Tibial nerve (tissue), 4 donors: ENCODE data around the gene VEZF1. TPM values are rescaled to one million over a fixed set of nuclear protein-coding genes. Genes with fewer than 3 reads are reported as not detected.
"Not testable (repeated sequence)": the region's sequence is repeated elsewhere in the genome, so short reads cannot be mapped to it uniquely, and the experiment has no call there.

Source experiments
- DNase-seq, 2 donors: peaks; one replicate each; pipeline ENCODE4 v3.0.0-alpha.2; 2019; ENCODE audit warnings: low spot score in 2 of 2
- H3K27ac ChIP-seq, 4 donors: fragments of 200-600 bp; sonication (generic) in 3 of 4; one replicate each; pipeline ENCODE4 v1.5.1; 2017 to 2019; ENCODE audit warnings: mild to moderate bottlenecking in 1 of 4
- H3K27me3 ChIP-seq, 2 donors: fragments of 200-600 bp; sonication (generic) in 1 of 2; one replicate each; pipeline versions ENCODE4 v1.5.1 to v1.6.0; 2017 to 2019
- H3K36me3 ChIP-seq, 3 donors: fragments of 200-600 bp; sonication (generic); one replicate each; pipeline ENCODE4 v1.5.1; 2018 to 2019
- H3K4me1 ChIP-seq, 4 donors: fragments of 200-600 bp; sonication (generic) in 3 of 4; one replicate each; pipeline ENCODE4 v1.5.1; 2017 to 2019
- H3K4me3 ChIP-seq, 4 donors: fragments of 200-600 bp; sonication (generic) in 3 of 4; one replicate each; pipeline ENCODE4 v1.5.1; 2017 to 2019; ENCODE audit warnings: mild to moderate bottlenecking in 1 of 4, moderate library complexity in 1 of 4
- H3K9me3 ChIP-seq, 4 donors: fragments of 200-600 bp; sonication (generic) in 3 of 4; one replicate each; pipeline ENCODE4 v1.5.1; 2017 to 2019
- EP300 ChIP-seq, 2 donors: sonication (generic); formaldehyde crosslinking; IDR thresholded peaks; one replicate each; pipeline ENCODE4 v1.6.1; 2017; ENCODE audit warnings: antibody characterized with exemption in 2 of 2, mild to moderate bottlenecking in 1 of 2
- POLR2A ChIP-seq, 2 donors: fragments of 450-650 bp; IDR thresholded peaks; one replicate each; pipeline ENCODE4 v1.6.1; 2017; ENCODE audit warnings: antibody characterized with exemption in 2 of 2, mild to moderate bottlenecking in 2 of 2, moderate library complexity in 2 of 2
- WGBS, 2 donors: methylation state at CpG; one replicate each; pipeline ENCODE4 v1.1.5; 2018; 5-methylcytosine and 5-hydroxymethylcytosine counted together
- total RNA-seq, 4 donors: library from RNA; depleted of rRNA; stranded (reverse); fragments of >200 nt; gene quantifications; one replicate each; pipeline ENCODE4 v1.1.0, GENCODE V29; 2016
- TF ChIP-seq, protein P1 (sequence below), 5 experiments: fragments of 200-600 bp in 3 of 5; fragments of 450-650 bp in 2 of 5; sonication (generic) in 3 of 5; IDR thresholded peaks; one replicate each; pipeline ENCODE4 v1.5.1; 2016 to 2019; ENCODE audit warnings: antibody characterized with exemption in 5 of 5, mild to moderate bottlenecking in 3 of 5, moderate library complexity in 2 of 5

VEZF1 gene
- total RNA-seq, 4 donors from 2014 or later = 42.3 to 66.0 (median 48.3) TPM

- no peaks in the 10 kb centered on the region for H3K36me3 ChIP-seq
- H3K27ac ChIP-seq = no peak overlapping the region
- WGBS, 2 donors = 85 to 88% methylated on average over 24 to 26 of the region's 26 CpGs
- no peaks in the 10 kb centered on the region for H3K9me3 ChIP-seq
- no peak overlapping the region for H3K4me3 ChIP-seq
- no peaks in the 10 kb centered on the region for H3K27me3 ChIP-seq
- H3K4me1 ChIP-seq = no peaks in the 10 kb centered on the region
- TF ChIP-seq POLR2A (IDR thresholded peaks at IDR 0.05) = no peak
- TF ChIP-seq EP300 (IDR thresholded peaks at IDR 0.05) = no peak
- TF ChIP-seq, protein P1, sequence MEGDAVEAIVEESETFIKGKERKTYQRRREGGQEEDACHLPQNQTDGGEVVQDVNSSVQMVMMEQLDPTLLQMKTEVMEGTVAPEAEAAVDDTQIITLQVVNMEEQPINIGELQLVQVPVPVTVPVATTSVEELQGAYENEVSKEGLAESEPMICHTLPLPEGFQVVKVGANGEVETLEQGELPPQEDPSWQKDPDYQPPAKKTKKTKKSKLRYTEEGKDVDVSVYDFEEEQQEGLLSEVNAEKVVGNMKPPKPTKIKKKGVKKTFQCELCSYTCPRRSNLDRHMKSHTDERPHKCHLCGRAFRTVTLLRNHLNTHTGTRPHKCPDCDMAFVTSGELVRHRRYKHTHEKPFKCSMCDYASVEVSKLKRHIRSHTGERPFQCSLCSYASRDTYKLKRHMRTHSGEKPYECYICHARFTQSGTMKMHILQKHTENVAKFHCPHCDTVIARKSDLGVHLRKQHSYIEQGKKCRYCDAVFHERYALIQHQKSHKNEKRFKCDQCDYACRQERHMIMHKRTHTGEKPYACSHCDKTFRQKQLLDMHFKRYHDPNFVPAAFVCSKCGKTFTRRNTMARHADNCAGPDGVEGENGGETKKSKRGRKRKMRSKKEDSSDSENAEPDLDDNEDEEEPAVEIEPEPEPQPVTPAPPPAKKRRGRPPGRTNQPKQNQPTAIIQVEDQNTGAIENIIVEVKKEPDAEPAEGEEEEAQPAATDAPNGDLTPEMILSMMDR (IDR thresholded peaks at IDR 0.05) = no peak
- DNase-seq = no peak
These were observed 22.4 kb downstream of the VEZF1 start for GRCh38 chr17:57965521-57966160.

GRCh38 chr17:57963149-57963511, 24.9 kb downstream of the VEZF1 start:
- H3K4me1 ChIP-seq = no peaks in the 10 kb centered on the region
- no peak overlapping the region for H3K4me3 ChIP-seq
- no peaks in the 10 kb centered on the region for H3K36me3 ChIP-seq
- DNase-seq = no peak
- no peaks in the 10 kb centered on the region for H3K9me3 ChIP-seq
- H3K27ac ChIP-seq = no peak overlapping the region
- TF ChIP-seq EP300 (IDR thresholded peaks at IDR 0.05) (no peak), POLR2A (IDR thresholded peaks at IDR 0.05) (no peak)
- TF ChIP-seq, protein P1 (IDR thresholded peaks at IDR 0.05) = no peak
- H3K27me3 ChIP-seq = no peaks in the 10 kb centered on the region
- 95% methylated on average over 6 of the region's 6 CpGs for WGBS, 2 donors

DNA sequence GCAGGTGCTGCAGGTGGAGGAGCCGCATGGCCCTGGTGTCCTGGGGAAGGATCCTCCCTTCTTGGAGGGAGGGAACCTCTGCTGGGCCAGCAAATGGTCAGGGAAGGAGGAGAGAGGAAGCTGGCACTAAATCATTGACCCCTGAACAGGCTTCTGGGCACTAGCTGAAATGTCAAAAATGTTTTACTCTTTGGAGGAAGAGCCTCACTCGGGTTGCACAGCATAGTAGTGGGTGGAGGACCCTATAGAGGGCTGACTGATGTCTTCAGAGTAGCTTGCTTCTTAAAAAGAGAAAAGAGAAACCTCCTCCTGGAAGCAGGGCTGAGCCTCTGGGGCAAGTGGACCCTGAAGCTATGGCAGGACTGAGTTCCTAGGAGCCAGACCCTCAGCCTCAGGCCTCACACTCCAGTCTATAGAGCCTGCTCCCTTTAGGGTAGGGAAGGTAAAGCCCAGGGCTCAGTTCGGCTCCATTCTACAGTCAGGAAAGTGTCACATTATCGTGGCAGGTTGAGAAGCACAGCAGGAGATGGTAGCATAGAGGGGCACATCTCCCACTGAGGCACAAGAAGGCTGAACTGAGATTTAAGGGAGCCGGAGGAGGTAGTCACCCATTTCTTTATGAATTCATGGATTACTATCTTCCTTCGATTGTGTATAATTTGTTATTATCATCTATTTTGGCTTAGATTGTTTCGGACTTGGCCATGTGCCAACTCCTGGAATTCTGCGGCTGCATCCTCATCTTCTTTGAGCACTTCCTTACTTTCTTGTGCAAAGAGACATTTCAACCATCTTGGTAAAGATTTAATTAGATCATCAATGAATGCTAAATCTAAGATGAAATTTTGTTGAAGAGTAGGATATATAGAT, 25.5 kb downstream of the VEZF1 start:
- WGBS, 2 donors = 65 to 72% methylated on average over 8 of the region's 8 CpGs
- no peak for DNase-seq

GRCh38 chr17:57959929-57960328, 28.1 kb downstream of the VEZF1 start:
- no peak overlapping the region for H3K4me3 ChIP-seq
- H3K27ac ChIP-seq = no peak overlapping the region
- H3K9me3 ChIP-seq = no peaks in the 10 kb centered on the region
- WGBS, 2 donors = 90 to 92% methylated on average over 6 of the region's 6 CpGs
- no peaks in the 10 kb centered on the region for H3K36me3 ChIP-seq
- H3K27me3 ChIP-seq = no peaks in the 10 kb centered on the region
- DNase-seq = no peak
- H3K4me1 ChIP-seq = peaks cover 0 to 12% (median 8%) of the 10 kb centered on the region in 4 donors
- no peak for TF ChIP-seq EP300 (IDR thresholded peaks at IDR 0.05)
- TF ChIP-seq, protein P1 (IDR thresholded peaks at IDR 0.05) = no peak
- TF ChIP-seq POLR2A (IDR thresholded peaks at IDR 0.05) = no peak

More for the DNA sequence above, 25.5 kb downstream of the VEZF1 start:
- no peak overlapping the region for H3K27ac ChIP-seq
- H3K4me3 ChIP-seq = no peak overlapping the region
- no peaks in the 10 kb centered on the region for H3K36me3 ChIP-seq
- H3K27me3 ChIP-seq = no peaks in the 10 kb centered on the region
- no peaks in the 10 kb centered on the region for H3K9me3 ChIP-seq
- TF ChIP-seq POLR2A (IDR thresholded peaks at IDR 0.05) (no peak), EP300 (IDR thresholded peaks at IDR 0.05) (no peak)
- TF ChIP-seq, protein P1 (IDR thresholded peaks at IDR 0.05) = no peak
- H3K4me1 ChIP-seq = no peaks in the 10 kb centered on the region

GRCh38 chr17:57958391-57958790, 29.7 kb downstream of the VEZF1 start:
- not testable (repeated sequence) for H3K9me3 ChIP-seq, H3K27me3 ChIP-seq, DNase-seq, H3K4me3 ChIP-seq, H3K36me3 ChIP-seq, H3K27ac ChIP-seq
- 94 to 98% methylated on average over 15 of the region's 15 CpGs for WGBS, 2 donors
- peaks cover 3 to 23% (median 17%) of the 10 kb centered on the region in 4 donors for H3K4me1 ChIP-seq
